Stimulated activated naive CD4-positive, alpha-beta T cell treated with Interleukin-2 at 50 U/mL for 16 hours (primary cell): ENCODE data around the gene RP9.
"Not testable (repeated sequence)": the region's sequence is repeated elsewhere in the genome, so short reads cannot be mapped to it uniquely, and the experiment has no call there.

Experiments
- DNase-seq: peaks from one replicate; lab custom pipeline; 2025; lab: John Stamatoyannopoulos, UW

Gene RP9

GRCh38 chr7:33101906-33102305 is 7.3 kb downstream of the RP9 start:
- no peak for DNase-seq

- DNase-seq, result no peak
Measured at GRCh38 chr7:33100770-33101169, 8.4 kb downstream of the RP9 start.

DNA sequence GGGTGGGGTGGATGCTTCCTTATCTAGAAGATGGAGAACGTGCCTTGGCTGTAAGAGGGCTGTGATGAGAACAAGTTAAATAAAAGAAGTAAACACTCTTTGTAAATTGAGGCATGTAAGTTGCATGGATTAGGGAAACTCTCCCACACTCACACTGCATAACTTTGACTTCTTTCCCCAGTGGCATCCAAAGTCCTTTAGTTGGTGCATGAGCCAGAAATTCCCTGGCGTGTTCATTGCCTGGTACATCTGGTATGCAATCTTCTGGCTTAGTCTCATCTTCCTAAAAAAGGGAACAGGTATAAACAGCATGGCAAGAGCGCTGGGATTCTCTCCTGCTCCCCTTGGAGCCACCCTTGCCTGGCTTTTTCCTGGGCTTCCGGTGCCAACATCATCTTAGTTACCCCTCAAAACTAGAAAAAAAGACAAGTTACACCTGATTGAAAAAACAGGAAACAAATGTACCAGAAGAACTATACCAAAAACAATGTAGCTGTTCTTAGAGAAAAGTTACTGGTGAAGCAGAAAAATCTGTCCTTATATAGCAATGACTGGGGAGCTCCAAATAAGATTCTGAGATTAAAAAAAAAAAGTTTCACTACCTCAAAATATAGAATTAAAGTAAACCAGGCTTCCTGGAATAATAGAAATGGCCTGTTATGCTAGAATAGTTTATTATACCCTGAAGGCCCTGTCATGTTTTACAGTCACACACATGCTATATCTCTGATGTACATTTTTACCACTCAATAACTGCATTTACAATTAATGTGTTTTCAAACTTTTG is 9.9 kb downstream of the RP9 start:
- DNase-seq, result no peak

DNA sequence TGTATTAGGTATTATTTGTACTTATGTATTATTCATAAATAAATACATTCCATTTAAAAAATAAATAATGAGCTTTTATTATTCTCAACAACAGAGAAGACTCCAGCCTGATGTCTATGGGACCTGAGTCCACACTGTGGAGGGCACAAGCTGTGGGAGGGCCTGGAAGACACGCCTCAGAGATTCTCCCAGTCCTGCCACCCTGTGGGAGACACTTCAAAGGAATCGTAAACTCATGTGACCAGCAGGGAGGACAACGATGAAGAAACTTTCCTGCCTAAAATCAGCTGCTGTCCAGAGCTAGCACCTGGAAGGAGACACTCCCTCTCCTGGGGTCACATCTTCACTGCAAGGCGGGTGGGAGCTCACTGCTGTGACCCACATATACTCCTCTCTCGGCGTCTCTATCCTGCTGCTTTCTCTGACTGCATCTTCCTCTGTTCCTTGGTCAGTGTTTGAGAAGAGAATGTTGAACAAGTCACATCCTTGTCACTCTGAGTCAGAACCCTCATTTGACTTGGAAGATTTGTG is 14.4 kb downstream of the RP9 start:
- DNase-seq, result not testable (repeated sequence)

DNA sequence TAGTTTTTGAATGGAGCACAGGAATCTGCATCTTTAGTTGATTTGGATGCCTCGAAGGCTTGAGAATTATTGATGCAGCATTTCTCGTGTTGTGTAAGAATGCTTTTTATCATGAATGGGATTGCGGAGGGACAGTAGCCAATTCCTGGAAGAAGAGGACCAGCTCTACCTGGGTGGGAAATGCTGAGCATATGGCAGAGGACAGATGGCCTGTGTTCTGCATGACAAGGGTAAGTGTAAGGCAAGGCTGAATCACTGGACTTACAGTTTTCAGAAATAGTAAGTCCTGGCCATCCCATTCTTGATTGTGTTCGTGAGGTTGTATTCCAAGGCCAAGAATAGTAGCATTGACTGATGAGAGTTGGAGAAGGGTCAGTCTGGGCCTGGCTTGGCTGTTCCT is 15.9 kb downstream of the RP9 start:
- no peak for DNase-seq

- no peak for DNase-seq
Measured at GRCh38 chr7:33091641-33092191, 17.5 kb downstream of the RP9 start.

GRCh38 chr7:33091111-33091531 is 18.1 kb downstream of the RP9 start:
- no peak for DNase-seq

DNA sequence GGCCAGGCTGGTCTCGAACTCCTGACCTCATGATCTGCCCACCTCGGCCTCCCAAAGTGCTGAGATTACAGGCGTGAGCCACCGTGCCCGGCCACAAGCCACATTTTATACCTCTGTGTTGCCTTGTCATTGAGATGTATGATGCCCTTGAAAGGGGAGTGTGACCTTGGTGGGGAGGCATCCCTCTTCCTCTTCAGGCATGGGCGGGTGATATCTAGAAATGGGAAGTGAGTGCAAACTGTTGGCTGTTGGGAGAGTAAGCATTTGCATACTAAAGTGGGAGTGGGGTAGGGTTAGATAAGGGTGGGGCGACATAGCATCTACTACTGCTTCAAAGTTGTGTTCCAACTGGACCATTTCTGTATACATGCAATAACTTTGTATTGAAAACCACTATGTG is 20.1 kb downstream of the RP9 start:
- no peak for DNase-seq

- DNase-seq, result no peak
Measured at GRCh38 chr7:33087858-33088257, 21.3 kb downstream of the RP9 start.

GRCh38 chr7:33087356-33087755 is 21.8 kb downstream of the RP9 start:
- no peak for DNase-seq

- no peak for DNase-seq
Measured at GRCh38 chr7:33079763-33080690, 29.2 kb downstream of the RP9 start.

GRCh38 chr7:33079096-33079495 is 30.1 kb downstream of the RP9 start:
- no peak for DNase-seq

DNA sequence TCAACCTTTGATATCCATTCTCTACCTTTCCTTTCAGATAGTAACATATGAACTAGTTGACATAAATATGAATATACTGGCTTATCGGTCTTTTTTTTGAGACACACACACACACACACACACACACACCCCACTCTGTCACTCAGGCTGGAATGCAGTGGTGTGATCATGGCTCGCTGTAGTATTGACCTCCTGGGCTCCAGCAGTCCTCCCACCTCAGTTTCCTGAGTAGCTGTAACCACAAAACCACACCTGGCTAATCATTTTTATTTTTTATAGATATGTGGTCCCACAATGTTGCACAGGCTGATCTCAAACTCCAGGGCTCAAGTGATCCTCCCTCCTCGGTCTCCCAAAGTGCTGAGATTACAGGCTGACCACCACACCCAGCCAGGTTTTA is 32.5 kb downstream of the RP9 start:
- no peak for DNase-seq

GRCh38 chr7:33075818-33076518 is 33.2 kb downstream of the RP9 start:
- no peak for DNase-seq

DNA sequence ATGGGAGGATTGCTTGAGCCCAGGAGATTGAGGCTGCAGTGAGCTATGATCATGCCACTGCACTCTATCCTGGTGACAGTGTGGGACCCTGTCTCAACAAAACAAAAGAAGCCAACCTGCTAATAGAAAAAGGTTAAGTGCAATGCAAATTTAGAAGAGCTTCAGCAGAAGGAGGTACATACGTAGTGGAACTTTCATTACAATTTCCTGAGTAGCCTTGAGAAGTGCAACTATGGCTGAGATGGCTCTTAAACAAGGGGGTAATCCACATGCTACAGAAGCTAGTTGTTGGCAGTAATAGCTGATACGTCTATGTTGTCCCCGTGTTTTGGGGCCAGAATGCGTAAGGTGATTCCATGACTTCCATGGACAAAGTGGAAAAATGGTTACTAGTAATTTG is 36.0 kb downstream of the RP9 start:
- DNase-seq, result no peak

- no peak for DNase-seq
Measured at GRCh38 chr7:33072471-33072870, 36.7 kb downstream of the RP9 start.

DNA sequence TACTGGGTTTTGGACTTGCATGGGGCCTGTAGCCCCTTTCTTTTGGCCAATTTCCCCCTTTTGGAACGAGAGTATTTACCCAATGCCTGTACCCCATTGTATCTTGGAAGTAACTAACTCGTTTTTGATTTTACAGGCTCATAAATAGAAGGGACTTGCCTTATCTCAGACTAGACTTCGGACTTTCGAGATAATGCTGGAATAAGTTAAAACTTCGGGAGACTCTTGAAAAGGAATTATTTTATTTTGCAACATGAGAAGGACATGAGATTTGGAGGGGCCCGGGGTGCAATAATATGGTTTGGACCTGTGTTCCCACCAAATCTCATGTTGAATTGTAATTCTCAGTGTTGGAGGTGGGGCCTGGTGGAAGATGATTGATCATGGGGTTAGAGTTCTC is 38.4 kb downstream of the RP9 start:
- no peak for DNase-seq

DNA sequence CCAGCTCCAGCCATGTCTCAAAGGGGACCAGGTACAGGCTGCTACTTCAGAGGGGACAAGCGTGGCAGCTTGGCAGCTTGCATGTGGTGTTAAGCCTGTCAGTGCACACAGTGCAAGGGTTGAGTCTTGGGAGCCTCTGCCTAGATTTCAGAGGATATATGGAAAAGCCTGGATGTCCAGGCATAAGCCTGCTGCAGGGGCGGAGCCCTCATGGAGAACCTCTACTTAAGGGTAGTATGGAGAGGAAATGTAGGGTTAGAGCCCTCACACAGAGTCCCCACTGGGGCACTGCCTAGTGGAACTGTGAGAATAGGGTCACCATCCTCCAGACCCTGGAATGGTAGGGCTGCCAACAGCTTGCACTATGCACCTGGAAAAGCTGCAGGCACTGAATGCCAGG is 38.9 kb downstream of the RP9 start:
- DNase-seq, result no peak

DNA sequence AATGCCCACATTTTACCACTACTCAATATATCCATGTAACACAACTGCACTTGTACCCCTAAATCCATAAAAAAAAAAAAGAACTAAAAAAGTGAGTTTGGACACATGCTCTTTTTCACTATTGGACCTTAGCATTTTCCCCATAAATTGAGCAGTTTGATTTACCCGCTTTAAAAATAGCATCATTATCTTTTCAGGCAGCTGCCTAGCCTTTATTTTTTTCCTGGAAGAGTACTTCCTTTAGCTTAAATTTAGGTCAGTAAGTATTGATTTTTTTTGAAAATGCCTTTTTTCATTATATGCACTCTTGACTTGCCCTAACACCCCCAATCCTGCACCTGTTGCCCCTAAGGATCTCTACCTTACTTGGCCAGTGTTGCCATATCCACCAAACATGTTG is 41.3 kb downstream of the RP9 start:
- DNase-seq, result no peak

GRCh38 chr7:33066771-33067170 is 42.4 kb downstream of the RP9 start:
- no peak for DNase-seq

DNA sequence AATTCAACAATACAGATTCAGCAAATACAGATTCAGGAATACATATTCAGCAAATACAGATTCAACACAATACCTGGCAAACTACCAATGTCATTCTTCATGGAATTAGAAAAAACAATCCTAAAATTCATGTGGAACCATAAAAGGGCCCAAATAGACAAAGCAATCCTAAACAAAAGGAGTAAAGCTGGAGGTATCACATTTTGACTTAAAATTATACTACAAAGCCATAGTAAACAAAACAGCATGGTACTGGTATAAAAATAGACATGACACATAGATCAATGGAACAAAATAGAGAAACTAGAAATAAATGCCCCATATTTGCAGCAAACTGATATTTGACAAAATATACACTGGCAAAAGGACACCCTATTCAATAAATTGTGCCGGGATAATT is 43.2 kb downstream of the RP9 start:
- DNase-seq, result no peak
